Omental fat pad (tissue), 4 donors: ENCODE measurements around the gene TMBIM4. TPM values are rescaled to one million over a fixed set of nuclear protein-coding genes. Genes with fewer than 3 reads are reported as not detected.

ENCODE experiments used
- ATAC-seq: fragments of 150-250 bp; one replicate; pipeline ENCODE4 v1.9.1; 2016; ENCODE audit warnings: mild to moderate bottlenecking, moderate library complexity; ENCODE audit not compliant: low FRiP score
- DNase-seq: peaks from one replicate; pipeline ENCODE4 v3.0.0-alpha.2; 2019; ENCODE audit warnings: low spot score
- CTCF ChIP-seq, 3 donors: fragments of 450-650 bp; IDR thresholded peaks; one replicate each; pipeline ENCODE4 v1.5.1; 2016 to 2017; ENCODE audit warnings: antibody characterized with exemption in 3 of 3, mild to moderate bottlenecking in 3 of 3, moderate library complexity in 2 of 3
- total RNA-seq, 4 donors: library from RNA; depleted of rRNA; stranded (reverse); fragments of >200 nt; gene quantifications; one replicate each; pipeline ENCODE4 v1.1.0, GENCODE V29; 2016

The TMBIM4 gene
- total RNA-seq, 4 donors from 2014 or later = 137 to 231 (median 209) TPM

GRCh38 chr12:66164349-66164821 is 5.4 kb downstream of the TMBIM4 start:
- no peak for ATAC-seq
- DNase-seq = no peak
- no peak for TF ChIP-seq CTCF (IDR thresholded peaks at IDR 0.05)

DNA sequence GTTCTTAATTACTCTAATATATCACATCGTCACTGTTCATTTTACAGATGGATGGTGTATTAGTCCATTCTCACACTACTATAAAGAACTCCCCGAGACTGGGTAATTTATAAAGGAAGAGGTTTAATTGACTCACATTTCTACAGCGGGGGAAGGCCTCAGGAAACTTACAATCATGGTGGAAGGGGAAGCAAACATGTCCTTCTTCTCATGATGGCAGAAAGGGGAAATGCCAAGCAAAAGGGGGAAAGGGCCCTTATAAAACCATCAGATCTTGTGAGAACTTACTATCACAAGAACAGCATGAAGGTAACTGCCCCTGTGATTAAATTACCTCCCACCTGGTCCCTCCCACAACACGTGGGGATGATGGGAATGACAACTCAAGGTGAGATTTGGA is 6.5 kb downstream of the TMBIM4 start:
- DNase-seq = no peak
- TF ChIP-seq CTCF (IDR thresholded peaks at IDR 0.05) = no peak
- no peak for ATAC-seq

- DNase-seq = no peak
- no peak for ATAC-seq
- TF ChIP-seq CTCF (IDR thresholded peaks at IDR 0.05) = no peak
These were observed 7.1 kb downstream of the TMBIM4 start for GRCh38 chr12:66162701-66163100.

DNA sequence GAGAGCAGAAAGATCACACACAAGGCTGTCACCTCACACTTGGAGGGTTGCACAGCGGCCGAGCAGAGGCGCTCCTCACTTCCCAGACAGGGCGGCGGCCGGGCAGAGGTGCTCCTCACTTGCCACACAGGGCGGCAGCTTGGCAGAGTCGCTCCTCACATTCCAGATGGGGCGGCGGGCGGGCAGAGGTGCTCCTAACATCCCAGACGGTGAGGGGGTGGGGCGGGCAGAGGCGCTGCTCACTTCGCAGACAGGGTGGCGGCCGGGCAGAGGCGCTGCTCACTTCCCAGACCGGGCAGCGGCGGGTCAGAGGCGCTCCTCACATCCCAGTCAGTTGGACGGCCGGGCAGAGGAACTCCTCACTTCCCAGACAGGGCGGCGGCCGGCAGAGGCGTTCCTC is 9.1 kb downstream of the TMBIM4 start:
- DNase-seq (no peak), ATAC-seq (no peak)
- no peak for TF ChIP-seq CTCF (IDR thresholded peaks at IDR 0.05)

GRCh38 chr12:66159123-66159522 is 10.7 kb downstream of the TMBIM4 start:
- no peak for TF ChIP-seq CTCF (IDR thresholded peaks at IDR 0.05)
- DNase-seq = no peak
- no peak for ATAC-seq

GRCh38 chr12:66156654-66157053 is 13.1 kb downstream of the TMBIM4 start:
- DNase-seq = no peak
- TF ChIP-seq CTCF (IDR thresholded peaks at IDR 0.05) = no peak
- no peak for ATAC-seq

DNA sequence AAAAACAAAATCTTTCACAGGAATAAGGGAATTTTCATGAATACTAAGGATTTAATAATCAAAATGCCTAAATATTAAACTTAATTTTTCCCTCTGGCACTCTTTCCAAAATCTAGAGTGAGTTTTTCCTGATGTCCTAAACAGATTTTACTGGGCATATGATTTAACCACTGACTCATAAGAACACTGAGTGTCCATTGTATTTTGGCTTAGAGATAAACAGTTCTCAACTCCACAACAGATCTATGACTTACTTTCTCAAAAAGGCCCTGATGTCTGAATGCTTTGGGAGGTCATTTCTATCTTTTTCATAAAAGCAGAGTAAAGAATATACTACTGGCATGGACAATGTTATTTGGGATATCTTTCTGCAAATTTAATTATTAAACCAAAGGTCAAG is 15.0 kb downstream of the TMBIM4 start:
- no peak for TF ChIP-seq CTCF (IDR thresholded peaks at IDR 0.05)
- ATAC-seq (peak; percentile 43), DNase-seq (no peak)
